GM21576 (cell line): ENCODE measurements around the gene SLC25A26.
A peak's percentile ranks its signal among the peaks of the same experiment; 100 is the strongest.
"Not testable (repeated sequence)": the region's sequence is repeated elsewhere in the genome, so short reads cannot be mapped to it uniquely, and the experiment has no call there.

ENCODE experiments used
- ATAC-seq: cut with Tn5 transposase; IDR thresholded peaks from one replicate; pipeline ENCODE4 v1.9.1; 2021; ENCODE audit warnings: mild to moderate bottlenecking, moderate library complexity; ENCODE audit not compliant: unreplicated experiment

Gene SLC25A26

DNA sequence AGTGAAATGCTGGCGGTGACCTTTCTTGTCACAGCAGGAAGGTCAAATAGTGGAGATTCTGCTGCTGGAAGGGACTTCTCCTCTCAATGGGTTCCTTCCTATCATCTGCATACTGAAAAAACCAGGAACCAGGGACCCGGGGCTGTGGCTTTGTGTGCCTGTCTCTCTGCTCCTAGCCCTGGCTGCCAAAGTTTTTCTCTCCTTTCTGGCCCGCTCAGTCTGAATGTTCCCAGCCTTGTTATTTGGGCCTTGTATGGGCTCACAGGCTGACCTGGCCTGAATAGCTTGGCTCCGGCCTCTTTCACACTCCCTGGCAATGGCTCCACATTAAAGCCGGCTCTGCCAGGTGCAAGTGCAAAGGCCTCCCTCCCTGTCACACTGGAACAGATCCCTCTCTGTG, 185.4 kb downstream of the SLC25A26 start:
- ATAC-seq, result no peak

GRCh38 chr3:66406831-66407610, 186.2 kb downstream of the SLC25A26 start:
- no peak for ATAC-seq

DNA sequence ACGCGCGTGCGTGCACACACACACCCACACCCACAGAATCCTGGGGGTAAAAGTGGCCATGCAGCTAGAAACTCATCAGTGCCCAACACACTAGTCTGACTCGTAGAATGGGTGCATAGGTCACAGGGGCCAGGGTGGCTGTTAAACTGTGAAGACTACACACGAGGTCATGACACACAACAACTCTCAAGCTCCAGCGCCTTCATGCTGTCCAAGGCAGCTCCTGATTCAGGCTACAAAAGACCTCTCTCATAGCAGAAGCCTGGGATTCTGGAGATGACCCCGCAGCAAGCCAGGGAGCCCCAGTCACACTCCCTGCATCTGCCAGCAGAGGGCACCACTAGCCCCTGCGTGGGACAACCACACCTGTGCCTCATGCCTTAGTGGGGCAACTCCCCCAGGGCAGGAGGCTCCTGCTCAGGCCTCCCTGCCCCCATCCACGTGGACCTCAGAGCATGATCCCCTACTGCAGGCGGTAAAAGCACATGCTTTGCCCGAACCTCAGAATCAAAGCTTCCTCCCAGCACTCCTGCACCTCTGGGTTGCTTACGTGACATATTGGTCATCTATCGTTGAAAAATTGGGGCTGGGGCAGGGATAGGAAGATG, 186.9 kb downstream of the SLC25A26 start:
- ATAC-seq, result peak; percentile 86

- ATAC-seq, result no peak
Measured at GRCh38 chr3:66409771-66410754, 189.3 kb downstream of the SLC25A26 start.

DNA sequence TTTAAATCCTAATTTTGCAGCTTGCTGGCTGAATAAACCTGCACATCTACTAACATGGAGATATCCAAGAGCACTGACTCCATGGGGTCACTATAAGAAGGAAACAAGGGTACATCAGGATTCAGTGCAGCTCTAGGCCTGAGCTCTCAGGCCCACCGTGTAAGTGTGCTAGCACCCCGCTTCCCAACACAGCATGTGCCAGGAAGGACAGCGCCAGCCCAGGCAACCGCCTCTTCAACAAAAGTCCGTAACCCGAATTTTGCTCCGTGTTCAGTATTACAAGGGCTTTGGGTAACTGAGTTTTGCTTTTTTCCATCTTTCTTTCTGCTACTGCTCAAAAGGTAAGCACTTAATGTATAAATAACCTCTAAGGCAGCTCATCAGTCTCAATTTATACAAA, 190.2 kb downstream of the SLC25A26 start:
- ATAC-seq, result no peak

DNA sequence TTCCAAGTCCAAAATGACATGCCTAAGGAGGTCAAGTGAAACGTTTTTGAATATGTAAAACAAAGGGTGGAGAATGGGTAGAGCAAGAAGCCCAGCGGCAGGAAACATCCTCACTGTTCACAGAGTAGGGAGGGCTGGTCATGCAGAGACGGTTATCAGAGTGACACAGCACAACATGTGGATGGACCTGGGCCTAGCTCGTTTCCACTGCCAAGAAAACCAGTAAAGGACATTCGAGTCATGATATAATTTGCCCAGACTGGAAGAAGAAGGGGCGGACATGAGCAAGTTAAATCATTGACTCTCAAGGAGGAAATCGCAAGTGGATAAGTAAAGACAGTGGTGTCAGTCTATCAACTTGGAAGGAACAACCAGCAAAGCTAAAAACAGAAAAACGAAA, 190.7 kb downstream of the SLC25A26 start:
- no peak for ATAC-seq

GRCh38 chr3:66411961-66412887, 191.4 kb downstream of the SLC25A26 start:
- no peak for ATAC-seq

DNA sequence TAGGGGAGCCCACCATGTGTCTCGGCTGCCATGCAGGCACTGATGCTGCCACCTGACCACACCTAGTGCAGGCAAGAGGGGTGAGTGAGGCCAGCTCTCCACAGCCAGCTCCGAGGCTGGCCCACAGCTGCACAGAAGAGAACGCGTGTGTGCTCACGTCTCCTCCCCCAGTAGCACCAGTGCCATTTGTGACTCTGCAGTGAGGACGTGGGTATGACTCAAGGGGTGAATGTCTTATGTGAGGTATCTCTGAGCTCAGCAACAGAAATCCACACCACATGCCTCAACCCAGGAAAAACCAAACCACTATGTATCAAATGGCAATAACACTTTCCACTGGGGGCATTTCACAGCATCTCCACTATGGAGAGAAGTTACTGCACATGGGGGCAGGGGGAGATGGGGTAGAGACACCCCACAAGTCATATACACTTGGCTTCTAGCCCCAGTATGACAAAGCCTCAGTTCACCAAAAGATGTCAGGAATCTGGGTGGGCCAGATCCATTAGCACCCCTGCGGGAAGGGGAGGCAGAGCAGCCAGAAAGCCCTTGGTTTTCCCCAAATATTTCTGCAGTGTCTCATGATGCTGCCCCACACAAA, 192.4 kb downstream of the SLC25A26 start:
- no peak for ATAC-seq

DNA sequence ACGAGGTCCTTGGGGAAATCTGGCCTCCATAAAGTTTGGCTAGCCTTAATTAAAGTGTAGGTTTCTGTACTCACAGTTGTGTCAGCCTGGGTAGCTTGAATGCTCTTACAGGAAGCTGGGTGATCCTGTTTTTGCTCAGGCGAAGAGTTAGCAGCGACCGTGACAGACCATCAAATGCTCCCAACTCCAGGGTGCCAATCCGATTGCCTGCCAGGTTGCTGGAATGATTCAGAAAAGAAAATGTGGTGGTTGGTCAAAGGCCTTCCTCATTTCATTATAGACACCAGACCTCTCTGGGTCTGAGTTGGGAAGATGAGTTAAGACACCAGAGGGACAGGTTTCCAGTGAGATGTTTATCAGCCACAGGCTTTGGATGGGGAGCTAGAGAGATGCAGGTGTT, 194.0 kb downstream of the SLC25A26 start:
- no peak for ATAC-seq

DNA sequence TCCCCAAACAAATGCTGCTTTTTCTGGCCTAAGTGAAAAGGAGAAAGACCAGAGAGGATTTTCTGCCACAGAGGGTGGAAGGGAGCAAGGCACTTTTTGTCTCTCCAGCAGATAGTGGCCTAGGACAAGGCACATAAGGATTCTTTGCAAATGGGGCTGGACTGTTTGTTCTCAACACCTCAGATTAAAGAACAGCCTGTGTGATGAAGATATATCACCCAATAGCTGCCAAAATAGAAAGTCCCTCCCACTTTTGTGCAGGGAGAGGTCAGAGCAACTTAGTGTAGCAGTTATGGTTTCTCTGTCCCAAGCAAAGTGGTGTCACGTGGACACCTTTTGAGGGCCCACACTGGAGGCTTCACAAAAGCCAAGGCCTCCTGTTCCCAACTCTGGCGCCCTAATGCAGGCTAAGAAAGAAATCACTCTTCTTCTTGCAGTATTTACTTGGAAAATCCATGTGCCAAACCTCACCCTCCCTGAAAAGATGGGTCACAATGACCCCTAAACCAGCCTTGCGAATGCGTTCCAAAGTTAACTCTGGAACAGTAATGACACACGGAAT, 195.1 kb downstream of the SLC25A26 start:
- ATAC-seq, result no peak

- no peak for ATAC-seq
Measured at GRCh38 chr3:66416556-66417304, 195.9 kb downstream of the SLC25A26 start.

DNA sequence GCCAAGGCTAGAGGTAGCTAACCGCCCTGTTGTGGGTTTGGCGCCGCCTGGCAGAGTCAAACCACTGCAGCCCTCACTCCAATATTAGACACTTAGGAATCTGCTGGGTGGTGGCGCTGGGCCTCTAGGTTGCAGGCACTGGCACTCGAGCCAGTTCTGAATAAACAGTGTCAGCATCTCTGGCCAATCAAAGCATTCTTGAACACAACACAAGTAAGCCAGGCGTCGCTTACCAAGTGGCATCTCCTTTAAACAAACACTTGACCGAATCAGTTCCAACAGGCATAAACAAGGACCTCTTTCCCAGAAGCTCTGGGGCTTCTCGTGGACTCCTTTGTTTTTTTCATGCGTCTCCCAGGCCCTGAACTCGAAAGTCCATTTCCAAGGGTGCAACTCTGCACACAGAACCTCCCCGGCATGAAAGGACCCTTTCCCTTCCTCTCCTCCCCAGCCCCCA, 197.7 kb downstream of the SLC25A26 start:
- no peak for ATAC-seq

DNA sequence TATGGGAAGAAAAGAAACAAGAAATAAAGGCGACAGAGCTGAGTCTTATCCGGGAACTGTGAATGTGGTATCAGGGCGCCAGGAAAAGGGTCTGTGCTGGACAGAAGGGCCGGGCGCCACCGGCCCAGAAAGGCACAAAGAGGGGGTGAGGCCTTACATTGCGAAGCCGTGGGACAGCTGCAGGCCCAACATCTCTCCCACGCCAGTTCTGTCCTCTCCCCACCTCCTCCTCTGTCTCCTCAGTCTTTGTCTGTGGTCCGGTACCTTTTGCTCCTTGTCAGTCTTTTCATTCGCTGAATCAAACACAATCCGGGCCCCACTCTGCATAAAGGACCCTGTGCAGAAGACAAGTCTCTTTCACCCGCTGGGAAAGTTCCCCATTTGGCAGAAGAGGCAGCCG, 198.2 kb downstream of the SLC25A26 start:
- ATAC-seq, result no peak

DNA sequence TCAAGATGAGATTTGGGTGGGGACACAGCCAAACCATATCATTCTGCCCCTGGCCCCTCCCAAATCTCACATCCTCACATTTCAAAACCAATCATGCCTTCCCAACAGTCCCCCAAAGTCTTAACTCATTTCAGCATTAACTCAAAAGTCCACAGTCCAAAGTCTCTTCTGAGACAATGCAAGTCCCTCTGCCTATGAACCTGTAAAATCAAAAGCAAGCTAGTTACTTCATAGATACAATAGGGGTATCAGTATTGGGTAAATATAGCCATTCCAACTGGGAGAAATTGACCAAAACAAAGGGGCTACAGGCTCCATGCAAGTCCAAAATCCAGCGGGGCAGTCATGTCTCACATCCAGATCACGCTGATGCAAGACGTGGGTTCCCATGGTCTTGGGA, 200.3 kb downstream of the SLC25A26 start:
- ATAC-seq, result not testable (repeated sequence)

DNA sequence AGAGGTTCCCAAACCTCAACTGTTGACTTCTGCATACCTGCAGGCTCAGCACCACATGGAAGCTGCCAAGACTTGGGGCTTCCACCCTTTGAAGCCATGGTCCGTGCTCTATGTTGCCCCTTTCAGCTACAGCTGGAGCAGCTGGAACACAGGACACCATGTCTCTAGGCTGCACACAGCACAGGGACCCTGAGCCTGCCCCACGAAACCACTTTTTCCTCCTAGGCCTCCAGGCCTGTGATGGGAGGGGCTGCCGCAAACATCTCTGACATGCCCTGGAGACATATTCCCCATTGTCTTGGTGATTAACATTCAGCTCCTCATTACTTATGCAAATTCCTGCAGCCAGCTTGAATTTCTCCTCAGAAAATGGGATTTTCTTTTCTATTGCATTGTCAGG, 201.1 kb downstream of the SLC25A26 start:
- ATAC-seq, result not testable (repeated sequence)

GRCh38 chr3:66423791-66424190, 203.0 kb downstream of the SLC25A26 start:
- no peak for ATAC-seq

GRCh38 chr3:66425032-66425431, 204.2 kb downstream of the SLC25A26 start:
- no peak for ATAC-seq

DNA sequence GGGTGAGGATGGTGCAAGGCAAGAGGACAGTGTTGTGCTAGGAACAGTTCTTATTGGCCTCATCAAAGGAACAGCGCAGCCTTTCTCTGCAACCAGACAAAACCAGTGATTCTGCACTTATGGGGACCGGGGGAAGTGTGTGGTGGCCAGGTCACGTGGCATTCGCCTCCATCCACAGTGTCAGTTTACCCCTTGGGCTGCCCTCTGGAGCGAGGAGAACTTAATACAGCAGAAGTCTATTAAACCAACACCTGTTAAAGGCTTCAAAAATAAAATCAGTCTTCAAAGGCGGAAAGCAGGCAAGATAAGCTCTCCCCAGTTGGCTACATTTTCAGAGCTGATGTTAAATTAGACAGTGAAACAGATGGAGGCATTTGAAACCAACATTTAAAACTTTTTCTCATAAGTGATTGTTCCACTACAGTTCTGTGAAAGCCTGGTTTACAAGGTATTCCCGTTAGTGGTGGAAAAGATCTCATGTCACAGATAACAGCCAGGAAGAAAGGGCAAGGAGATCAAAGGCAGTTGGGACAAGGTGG, 204.8 kb downstream of the SLC25A26 start:
- ATAC-seq, result no peak

DNA sequence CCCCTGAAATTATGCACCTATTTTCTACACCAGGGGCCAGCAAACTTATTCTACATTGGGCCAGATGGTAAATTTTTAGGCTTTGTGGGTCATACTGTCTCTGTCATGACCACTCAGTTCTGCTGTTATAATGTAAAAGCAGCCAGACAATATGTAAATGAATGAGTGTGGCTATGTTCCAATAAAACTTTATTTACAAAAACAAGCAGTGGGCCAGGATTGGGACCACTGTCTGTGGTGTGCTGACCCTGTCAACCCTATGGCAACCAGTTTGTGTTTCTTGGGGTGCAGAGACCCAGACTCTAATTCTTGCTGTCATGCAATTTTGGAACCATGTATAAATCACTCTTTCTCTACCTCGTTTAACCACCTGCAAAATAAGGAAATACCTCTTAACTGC, 205.3 kb downstream of the SLC25A26 start:
- ATAC-seq, result no peak
